ENCODE data around the gene PLEKHA4.

DNA sequence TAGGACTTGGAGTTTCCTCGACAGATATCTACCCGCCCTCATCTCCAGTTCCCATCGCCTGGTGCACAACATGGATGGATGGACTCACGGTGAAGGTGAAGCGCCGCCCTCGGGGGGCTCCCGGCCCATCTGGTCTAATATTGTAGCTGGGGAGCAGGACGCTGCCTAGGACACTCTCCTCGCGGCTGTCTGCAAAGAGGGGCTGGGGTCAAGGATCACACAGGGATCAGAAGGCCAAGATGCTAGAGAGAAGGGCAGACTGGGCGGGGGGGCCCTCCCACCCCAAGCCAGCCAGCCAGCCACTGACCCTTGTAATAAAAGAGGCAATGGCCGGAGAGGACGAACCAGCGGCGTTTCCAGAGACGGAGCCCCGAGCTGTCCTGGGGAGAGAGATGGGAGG is 7.1 kb downstream of the PLEKHA4 start:
- TF ChIP-seq MAX (IDR thresholded peaks at IDR 0.05; ENCODE audit: low read depth, low read length) (no peak), YY1 (IDR thresholded peaks at IDR 0.05; ENCODE audit: low read depth, low read length) (no peak), KDM1A (IDR thresholded peaks at IDR 0.05; ENCODE audit: borderline replicate concordance) (no peak), CTCF (IDR thresholded peaks at IDR 0.05 in 2 of 3, conservative IDR thresholded peaks at IDR 0.05 in 1 of 3; ENCODE audit: control insufficient read depth in 2 of 3, extremely low read depth in 1 of 3, insufficient read depth in 1 of 3, low read depth in 3 of 3, low read length in 3 of 3) (no peak), MEF2A (IDR thresholded peaks at IDR 0.05; ENCODE audit: insufficient read depth, low read depth, low read length) (no peak), BHLHE40 (IDR thresholded peaks at IDR 0.05; ENCODE audit: borderline replicate concordance in 1 of 2, low read depth in 2 of 2, low read length in 1 of 2) (no peak), POLR2A (IDR thresholded peaks at IDR 0.05; ENCODE audit: low read depth, low read length) (no peak), CEBPB (IDR thresholded peaks at IDR 0.05; ENCODE audit: borderline replicate concordance in 1 of 2, low read depth in 2 of 2, low read length in 2 of 2) (no peak), BCL11A (IDR thresholded peaks at IDR 0.05; ENCODE audit: low read depth, low read length) (no peak)
